HG03066 (cell line): Measurements from ENCODE around the gene NGB.
"Not testable (repeated sequence)": the region's sequence is repeated elsewhere in the genome, so short reads cannot be mapped to it uniquely, and the experiment has no call there.

Experiments used
- ATAC-seq: cut with Tn5 transposase; IDR thresholded peaks from one replicate; pipeline ENCODE4 v1.9.1; 2021; ENCODE audit warnings: low read depth; ENCODE audit not compliant: unreplicated experiment

Gene NGB, protein sequence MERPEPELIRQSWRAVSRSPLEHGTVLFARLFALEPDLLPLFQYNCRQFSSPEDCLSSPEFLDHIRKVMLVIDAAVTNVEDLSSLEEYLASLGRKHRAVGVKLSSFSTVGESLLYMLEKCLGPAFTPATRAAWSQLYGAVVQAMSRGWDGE

DNA sequence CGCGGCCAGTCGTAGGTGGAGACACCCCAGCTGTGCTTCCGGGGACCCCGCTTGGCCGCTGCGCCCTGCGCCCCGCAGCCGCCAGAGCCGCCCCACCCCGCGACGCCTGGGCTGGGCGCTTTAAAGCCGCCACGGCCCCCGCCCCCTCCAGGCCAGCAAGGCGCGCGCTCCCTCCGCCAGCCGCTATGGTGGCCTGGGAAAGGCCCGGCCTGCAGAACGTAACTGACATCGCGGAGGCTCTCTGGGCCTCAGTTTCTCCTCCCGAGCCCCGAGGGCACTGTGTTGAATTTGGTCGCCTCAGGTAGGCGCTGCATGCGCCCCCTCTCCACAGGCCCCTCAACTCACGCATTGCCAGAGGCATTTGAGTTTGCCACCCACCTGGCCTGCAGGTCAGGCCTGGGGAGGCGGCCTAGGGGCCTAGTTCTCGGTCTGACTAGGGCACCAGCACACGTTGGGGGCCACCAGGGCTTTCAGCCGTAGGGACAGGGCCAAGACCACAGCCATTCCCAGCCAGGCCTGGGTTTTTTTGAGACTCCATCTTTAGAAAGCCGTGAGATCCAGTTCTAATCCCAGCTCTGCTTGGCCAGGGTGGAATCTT lies at the start of gene NGB:
Gene NGB (minus strand): TSS at position 94 of the 598 bp plus-strand sequence. CDS start 269 bp downstream, outside the sequence.
- ATAC-seq: no peak

GRCh38 chr14:77320238-77320935 lies 49.4 kb upstream of the NGB start, which contains the start of gene POMT2:
TSS of gene POMT2 (minus strand) at chr14:77320883. CDS start at chr14:77320681, 202 bp downstream.
- ATAC-seq: peak; percentile 63

GRCh38 chr14:77319422-77319821 lies 48.4 kb upstream of the NGB start:
- no peak for ATAC-seq

DNA sequence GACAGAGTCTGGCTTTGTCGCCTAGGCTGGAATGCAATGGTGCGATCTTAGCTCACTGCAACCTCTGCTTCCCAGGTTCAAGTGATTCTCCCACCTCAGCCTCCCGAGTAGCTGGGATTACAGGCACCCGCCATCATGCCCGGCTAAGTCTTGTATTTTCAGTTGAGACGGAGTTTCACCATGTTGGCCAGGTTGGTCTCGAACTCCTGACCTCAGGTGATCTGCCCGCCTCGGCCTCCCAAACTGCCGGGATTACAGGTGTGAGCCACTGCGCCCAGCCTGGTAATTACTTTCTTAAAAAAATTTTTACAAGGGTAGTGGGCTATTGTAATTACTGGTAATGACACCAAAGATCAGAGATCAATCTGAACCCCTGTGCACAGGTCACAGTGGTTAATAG lies 47.8 kb upstream of the NGB start:
- not testable (repeated sequence) for ATAC-seq

GRCh38 chr14:77318006-77318553 lies 47.1 kb upstream of the NGB start:
- no peak for ATAC-seq

- no peak for ATAC-seq
Observed at GRCh38 chr14:77316872-77317301, 45.9 kb upstream of the NGB start.

DNA sequence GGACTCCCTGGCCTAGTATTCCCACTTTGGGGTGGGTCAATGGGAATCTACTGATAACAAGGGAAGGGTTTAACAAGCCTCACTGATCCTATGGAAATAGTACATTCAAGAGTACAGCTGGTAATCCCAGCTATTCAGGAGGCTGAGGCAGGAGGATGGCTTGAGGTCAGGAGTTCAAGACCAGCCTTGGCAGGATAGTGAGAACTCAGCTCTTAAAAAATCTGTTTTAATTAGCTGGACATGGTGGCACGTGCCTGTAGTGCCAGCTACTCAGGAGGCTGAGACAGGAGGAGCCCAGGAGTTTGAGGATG lies 45.1 kb upstream of the NGB start:
- no peak for ATAC-seq

DNA sequence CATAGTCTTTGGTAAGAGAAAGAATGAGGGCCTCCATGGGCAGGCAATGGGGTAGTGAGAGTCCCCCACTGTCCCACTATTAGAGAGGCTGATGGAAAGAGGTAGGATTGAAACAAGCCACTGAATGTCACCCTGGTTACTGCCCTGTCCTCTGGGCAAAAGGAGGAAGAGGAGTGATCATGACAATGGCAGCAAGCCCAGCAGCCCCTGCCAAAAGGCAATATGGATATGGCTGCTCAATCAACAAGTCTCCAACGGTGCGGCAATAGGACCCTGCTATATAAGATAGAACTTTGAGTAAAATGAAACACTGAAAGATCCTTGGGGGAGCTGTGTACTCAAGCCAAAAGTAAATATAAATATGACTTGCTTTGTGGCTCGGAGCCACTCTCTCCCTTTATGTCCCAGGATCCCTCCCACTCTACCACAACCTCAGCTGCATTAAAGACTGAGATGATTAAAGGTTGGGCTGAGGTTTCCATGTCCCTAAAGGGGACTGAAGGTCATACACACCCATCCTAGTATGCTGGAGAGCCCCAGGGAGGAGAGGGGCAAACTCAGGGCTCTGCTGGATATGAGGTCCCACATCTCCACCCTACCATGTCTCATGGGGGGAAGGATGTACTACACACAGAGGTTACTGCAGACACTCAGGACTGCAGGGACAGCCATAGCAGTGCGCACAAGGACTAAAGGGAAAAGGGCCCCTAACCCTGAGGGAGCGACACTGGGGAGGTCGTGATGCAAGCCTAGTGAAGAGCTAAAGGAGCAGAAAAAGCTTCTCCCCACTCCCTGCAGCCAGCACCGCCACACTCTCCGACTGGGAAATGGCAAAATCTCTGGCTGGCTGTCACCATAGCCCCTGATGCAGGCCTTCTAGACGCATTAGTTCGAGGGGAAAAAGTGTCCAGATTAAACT lies 43.8 kb upstream of the NGB start:
- no peak for ATAC-seq

DNA sequence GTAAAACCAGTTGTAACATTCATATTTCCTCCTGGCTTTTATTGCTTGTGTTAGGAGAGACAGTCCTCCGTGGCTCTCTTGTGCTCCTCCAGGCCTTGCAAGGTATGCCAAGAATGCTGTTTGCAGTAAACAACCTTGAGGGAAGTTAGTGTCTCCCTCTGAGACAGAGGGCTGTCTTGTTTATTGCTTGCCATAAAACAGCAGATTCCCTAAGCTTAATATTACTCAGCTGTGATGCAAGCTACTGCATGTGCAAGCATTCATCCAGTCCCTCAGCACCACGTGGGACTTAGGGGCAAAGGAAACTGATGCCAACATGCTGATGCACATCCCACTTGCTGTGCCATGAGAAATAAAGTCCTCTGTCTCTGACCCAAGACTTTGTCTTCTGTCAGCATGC lies 43.0 kb upstream of the NGB start:
- ATAC-seq: no peak

- ATAC-seq: no peak
Observed at GRCh38 chr14:77313371-77313770, 42.4 kb upstream of the NGB start.

DNA sequence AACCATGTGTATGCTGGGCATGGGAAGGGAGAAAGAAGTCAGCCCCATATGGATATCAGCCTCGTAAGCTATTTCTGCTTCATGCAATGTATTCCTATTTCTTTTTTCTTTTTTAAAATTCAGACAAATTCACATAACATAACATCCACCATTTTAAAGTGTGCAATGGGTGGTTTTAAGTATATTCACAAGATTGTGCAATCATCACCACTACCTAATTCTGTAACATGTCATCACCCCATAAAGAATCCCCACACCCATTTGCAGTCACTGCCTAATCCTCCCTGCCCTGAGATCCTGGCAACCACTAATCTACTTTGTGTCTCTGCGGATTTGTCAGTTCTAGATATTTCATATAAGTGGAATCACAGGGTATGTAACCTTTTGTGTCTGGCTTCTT lies 40.2 kb upstream of the NGB start:
- ATAC-seq: no peak

- no peak for ATAC-seq
Observed at GRCh38 chr14:77310026-77310425, 39.0 kb upstream of the NGB start.

GRCh38 chr14:77309131-77309530 lies 38.1 kb upstream of the NGB start:
- no peak for ATAC-seq

- ATAC-seq: no peak
Observed at GRCh38 chr14:77306851-77307496, 36.0 kb upstream of the NGB start.

GRCh38 chr14:77306416-77306815 lies 35.4 kb upstream of the NGB start:
- no peak for ATAC-seq

GRCh38 chr14:77305696-77306095 lies 34.7 kb upstream of the NGB start:
- ATAC-seq: no peak

DNA sequence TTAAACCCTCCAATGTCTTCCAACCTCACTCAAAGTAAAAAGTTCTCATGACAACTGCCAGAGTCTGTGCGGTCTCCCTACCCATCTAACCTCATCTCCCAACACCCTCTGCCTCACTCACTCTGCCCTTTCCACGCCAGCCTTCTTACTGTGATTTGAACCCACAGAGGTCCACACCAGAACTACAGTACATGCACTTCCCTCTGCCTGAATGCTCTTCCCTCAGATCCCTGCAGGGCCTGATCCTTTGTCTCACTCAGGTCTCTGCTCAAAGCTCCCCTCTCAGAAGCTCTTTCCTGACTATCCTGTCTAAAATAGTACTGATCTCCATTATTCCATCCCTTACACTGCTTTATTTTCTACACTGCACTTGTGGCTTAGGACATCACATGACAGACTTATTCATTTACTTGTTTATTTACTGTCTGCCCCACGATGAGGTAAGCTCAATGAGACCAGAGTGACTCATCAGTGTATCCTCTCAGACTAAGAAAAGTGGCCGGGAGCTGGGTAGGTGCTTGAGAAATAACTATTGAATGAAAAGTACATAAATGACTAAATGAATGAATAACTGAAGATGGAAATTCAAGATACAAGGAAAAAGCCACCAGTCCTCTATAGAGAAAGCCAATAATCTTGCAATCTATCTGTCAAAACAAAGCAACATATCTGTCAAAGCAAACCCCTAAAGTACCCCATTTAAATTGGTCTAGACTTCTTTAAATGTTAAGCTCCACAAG lies 32.6 kb upstream of the NGB start:
- no peak for ATAC-seq

GRCh38 chr14:77302926-77303325 lies 31.9 kb upstream of the NGB start:
- ATAC-seq: no peak

DNA sequence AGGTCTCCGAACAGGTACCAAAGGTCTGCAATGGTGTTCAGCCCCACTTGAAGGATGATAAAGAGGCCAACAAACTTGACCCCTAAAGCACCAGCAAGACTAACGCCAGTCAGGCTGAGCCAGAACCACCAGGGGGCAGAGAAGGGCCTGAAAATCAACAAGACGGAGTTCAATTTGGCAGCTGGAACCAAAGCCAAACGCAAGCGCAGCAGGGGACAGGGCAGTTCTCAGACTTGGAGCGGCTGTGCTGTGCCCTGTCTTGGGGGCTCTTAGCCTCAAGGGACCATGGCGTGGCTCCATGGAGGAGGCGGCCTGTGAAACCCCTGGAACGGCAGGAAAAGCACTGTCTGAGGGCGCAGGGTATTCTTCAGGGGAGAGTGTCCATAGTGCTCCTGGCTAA lies 30.1 kb upstream of the NGB start:
- no peak for ATAC-seq

- no peak for ATAC-seq
Observed at GRCh38 chr14:77299771-77300170, 28.8 kb upstream of the NGB start.
